ENCODE results near the gene RBMY1D. TPM values are rescaled to one million over a fixed set of nuclear protein-coding genes. Genes with fewer than 3 reads are reported as not detected.
"Not testable (repeated sequence)": the region's sequence is repeated elsewhere in the genome, so short reads cannot be mapped to it uniquely, and the experiment has no call there.

RBMY1D gene
- total RNA-seq = not detected

DNA sequence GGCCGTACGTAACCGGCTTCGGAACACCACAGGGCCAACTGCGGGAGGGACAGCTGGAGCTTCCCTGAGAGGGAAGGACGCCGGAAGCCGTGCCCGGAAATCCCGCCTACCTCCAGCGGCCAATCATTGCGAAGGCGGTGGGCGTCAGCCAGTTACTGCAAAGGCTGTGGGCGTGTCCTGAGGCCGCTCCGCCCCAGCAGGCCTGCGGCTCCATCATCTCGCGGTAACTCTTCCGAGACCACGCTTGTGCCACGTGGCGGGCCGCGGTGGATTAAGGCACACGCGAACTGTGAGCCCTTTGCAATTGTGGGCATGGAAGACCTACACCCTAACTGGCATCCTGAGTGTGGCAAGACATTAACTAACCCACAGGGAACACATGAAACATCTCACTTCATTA is at the start of gene RBMY1D:
RBMY1D (minus strand) TSS at position 101 of the 400 bp plus-strand sequence. CDS start 2,013 bp downstream, outside the sequence.
- H3K4me1 ChIP-seq; DNase-seq (ENCODE audit: extremely low spot score); H3K27me3 ChIP-seq; intact Hi-C loops (cut with DNase I); H3K9me3 ChIP-seq; H3K4me3 ChIP-seq; H3K36me3 ChIP-seq; H3K27ac ChIP-seq (replicated peaks in 1 of 4): not testable (repeated sequence)
- no CpG with 5 or more reads among the region's 28 CpGs for WGBS

DNA sequence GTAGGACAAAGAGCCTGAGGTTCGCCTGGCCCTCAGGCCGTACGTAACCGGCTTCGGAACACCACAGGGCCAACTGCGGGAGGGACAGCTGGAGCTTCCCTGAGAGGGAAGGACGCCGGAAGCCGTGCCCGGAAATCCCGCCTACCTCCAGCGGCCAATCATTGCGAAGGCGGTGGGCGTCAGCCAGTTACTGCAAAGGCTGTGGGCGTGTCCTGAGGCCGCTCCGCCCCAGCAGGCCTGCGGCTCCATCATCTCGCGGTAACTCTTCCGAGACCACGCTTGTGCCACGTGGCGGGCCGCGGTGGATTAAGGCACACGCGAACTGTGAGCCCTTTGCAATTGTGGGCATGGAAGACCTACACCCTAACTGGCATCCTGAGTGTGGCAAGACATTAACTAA is 23.6 kb upstream of the RBMY1D start, which contains the start of gene RBMY1E:
RBMY1E (minus strand) TSS at position 101 of the 400 bp plus-strand sequence. CDS start 1,978 bp downstream, outside the sequence.
- H3K4me1 ChIP-seq; H3K9me3 ChIP-seq; intact Hi-C loops (cut with DNase I); H3K36me3 ChIP-seq; DNase-seq (ENCODE audit: extremely low spot score); H3K27me3 ChIP-seq; H3K27ac ChIP-seq (replicated peaks in 1 of 4); H3K4me3 ChIP-seq: not testable (repeated sequence)
- no CpG with 5 or more reads among the region's 29 CpGs for WGBS

DNA sequence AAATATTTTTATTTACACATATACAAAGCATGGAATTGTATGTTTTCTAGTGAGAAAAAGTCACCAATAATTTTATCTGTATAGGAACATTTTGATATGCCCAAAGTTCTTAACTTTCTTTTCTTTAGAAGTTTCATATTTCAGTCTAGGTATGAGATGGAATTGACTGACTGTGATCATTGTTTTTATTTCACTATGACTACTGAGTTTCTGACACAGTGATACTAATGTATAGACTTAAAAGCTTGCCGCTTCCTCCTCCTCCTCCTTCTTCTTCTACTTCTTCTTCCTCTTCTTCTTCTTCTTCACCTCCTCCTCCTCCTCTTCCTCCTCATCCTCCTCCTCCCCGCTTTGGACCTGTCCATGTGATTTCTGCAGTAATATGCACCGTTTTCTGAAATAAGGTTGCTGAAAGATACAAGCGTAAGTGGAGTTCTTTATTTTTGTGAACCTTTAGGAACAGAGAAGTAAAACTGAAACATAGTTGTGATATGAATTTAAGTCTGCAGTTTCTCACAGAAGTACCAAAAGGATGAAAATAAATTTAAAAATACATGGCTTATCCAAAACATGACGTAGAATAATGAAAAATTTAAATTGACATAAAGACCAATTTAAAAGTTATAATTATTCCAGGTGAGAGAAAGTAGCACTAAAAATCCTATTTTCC is 24.8 kb downstream of the RBMY1D start:
- H3K27me3 ChIP-seq; DNase-seq (ENCODE audit: extremely low spot score); H3K36me3 ChIP-seq; H3K9me3 ChIP-seq; H3K4me1 ChIP-seq; intact Hi-C loops (cut with DNase I); H3K27ac ChIP-seq (replicated peaks in 1 of 4); H3K4me3 ChIP-seq: not testable (repeated sequence)
- WGBS = no CpG with 5 or more reads among the region's 5 CpGs

DNA sequence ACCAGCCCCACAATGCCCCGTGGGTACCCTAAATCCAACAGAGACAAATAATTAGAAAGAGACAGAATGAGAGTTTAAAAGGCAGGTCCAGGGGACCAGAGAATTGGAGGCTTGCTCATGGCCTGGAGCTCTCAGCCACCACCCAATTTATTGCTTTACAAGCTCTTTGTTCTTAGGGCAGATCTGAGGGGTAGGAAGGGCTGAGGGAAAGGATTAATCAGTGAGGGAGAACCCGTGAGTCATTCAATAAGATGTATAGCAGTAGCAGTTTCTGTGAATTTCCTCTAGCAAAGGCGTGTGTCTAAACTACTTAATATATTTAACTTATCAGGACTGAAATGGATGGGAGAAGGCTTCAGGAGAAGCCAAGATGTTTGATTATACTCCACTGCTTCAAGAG is 48.8 kb downstream of the RBMY1D start:
- Histone ChIP-seq H3K4me1 (no peaks in the 10 kb centered on the region), H3K4me3 (no peak overlapping the region), H3K27me3 (no peaks in the 10 kb centered on the region), H3K36me3 (no peaks in the 10 kb centered on the region), H3K27ac (replicated peaks in 1 of 4) (no peak overlapping the region), H3K9me3 (no peaks in the 10 kb centered on the region)
- no peak for DNase-seq (ENCODE audit: extremely low spot score)
- TF ChIP-seq, protein P1, sequence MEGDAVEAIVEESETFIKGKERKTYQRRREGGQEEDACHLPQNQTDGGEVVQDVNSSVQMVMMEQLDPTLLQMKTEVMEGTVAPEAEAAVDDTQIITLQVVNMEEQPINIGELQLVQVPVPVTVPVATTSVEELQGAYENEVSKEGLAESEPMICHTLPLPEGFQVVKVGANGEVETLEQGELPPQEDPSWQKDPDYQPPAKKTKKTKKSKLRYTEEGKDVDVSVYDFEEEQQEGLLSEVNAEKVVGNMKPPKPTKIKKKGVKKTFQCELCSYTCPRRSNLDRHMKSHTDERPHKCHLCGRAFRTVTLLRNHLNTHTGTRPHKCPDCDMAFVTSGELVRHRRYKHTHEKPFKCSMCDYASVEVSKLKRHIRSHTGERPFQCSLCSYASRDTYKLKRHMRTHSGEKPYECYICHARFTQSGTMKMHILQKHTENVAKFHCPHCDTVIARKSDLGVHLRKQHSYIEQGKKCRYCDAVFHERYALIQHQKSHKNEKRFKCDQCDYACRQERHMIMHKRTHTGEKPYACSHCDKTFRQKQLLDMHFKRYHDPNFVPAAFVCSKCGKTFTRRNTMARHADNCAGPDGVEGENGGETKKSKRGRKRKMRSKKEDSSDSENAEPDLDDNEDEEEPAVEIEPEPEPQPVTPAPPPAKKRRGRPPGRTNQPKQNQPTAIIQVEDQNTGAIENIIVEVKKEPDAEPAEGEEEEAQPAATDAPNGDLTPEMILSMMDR (IDR thresholded peaks at IDR 0.05) = no peak
- no peak for TF ChIP-seq POLR2AphosphoS5 (IDR thresholded peaks at IDR 0.05)
- no peak for TF ChIP-seq EP300 (IDR thresholded peaks at IDR 0.05)
- no peak for TF ChIP-seq POLR2A (IDR thresholded peaks at IDR 0.05; ENCODE audit: low read depth)
- intact Hi-C loops (cut with DNase I) = no loop called here
- WGBS = no CpG with 5 or more reads among the region's 3 CpGs

DNA sequence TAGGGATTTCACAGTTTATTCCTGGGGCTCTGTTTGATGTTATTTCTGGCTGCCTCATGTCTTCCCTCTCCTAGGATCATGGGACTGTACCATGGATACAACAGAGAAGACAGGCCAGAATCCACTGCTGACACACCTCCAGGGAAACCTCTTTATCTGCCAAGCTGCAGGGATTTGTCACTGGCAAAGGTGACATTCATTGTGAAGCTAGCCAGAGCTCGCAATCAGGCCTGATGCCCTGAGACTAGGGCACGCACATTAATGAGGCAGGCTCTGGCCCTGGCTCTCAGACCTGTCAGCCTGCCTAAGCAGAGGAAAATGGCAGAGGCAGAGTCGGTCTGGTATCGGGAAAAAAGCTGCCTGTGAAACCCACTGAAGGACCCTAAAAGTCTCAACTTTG is 52.2 kb downstream of the RBMY1D start:
- no peaks in the 10 kb centered on the region for H3K36me3 ChIP-seq
- DNase-seq (ENCODE audit: extremely low spot score) = no peak
- WGBS = no CpG with 5 or more reads among the region's 4 CpGs
- TF ChIP-seq, protein P1 (IDR thresholded peaks at IDR 0.05) = no peak
- no peak for TF ChIP-seq POLR2AphosphoS5 (IDR thresholded peaks at IDR 0.05)
- no peak for TF ChIP-seq EP300 (IDR thresholded peaks at IDR 0.05)
- TF ChIP-seq POLR2A (IDR thresholded peaks at IDR 0.05; ENCODE audit: low read depth) = no peak
- no peaks in the 10 kb centered on the region for H3K4me1 ChIP-seq
- H3K27me3 ChIP-seq = no peaks in the 10 kb centered on the region
- H3K27ac ChIP-seq (replicated peaks in 1 of 4) = no peak overlapping the region
- no peaks in the 10 kb centered on the region for H3K9me3 ChIP-seq
- H3K4me3 ChIP-seq = no peak overlapping the region
- intact Hi-C loops (cut with DNase I) = no loop called here

DNA sequence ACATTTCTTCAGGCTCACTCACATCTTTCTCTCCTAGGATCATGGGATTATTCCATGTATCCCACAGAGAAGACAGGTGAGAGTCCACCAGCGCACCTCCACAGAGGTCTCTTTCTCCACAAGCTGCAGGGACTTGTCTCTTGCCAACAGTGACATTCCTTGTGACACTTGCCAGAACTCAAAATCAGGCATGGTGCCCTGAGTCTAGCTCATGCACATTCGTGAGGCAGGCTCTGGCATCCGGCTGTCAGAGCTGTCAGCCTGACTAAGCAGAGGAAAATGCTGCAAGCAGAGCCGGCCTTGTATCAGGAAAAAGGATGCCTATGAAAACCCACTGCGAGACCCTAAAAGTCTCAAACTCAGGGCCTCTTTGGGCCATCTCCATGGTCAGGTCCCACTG is 54.8 kb downstream of the RBMY1D start:
- no peaks in the 10 kb centered on the region for H3K36me3 ChIP-seq
- no peak overlapping the region for H3K27ac ChIP-seq (replicated peaks in 1 of 4)
- no peak for TF ChIP-seq EP300 (IDR thresholded peaks at IDR 0.05)
- no peak for TF ChIP-seq POLR2A (IDR thresholded peaks at IDR 0.05; ENCODE audit: low read depth)
- no peak for TF ChIP-seq POLR2AphosphoS5 (IDR thresholded peaks at IDR 0.05)
- TF ChIP-seq, protein P1 (IDR thresholded peaks at IDR 0.05) = no peak
- intact Hi-C loops (cut with DNase I) = no loop called here
- H3K27me3 ChIP-seq = no peaks in the 10 kb centered on the region
- WGBS = no CpG with 5 or more reads among the region's 5 CpGs
- no peaks in the 10 kb centered on the region for H3K9me3 ChIP-seq
- H3K4me1 ChIP-seq = no peaks in the 10 kb centered on the region
- no peak for DNase-seq (ENCODE audit: extremely low spot score)
- no peak overlapping the region for H3K4me3 ChIP-seq

Data from esophagus muscularis mucosa (tissue), 4 donors.